ENCODE measurements around the gene MYOM3.

DNA sequence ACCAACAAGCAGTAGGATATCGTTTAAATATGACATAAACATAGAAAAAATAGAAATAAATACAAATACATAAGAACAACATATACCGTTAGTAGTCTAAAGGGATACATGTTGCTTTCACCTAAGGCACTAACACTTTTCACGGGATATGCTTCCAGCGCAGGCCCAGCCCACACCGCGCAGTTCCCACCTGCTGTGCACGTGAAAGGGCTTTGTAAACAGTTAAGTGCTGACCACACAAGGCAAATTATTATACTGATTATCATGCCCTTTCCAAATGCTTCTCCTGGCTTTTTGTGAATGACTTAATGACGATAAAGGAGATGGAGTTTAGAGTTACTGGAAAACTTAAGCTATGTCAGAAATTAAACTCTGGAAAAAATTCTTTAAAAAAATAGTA is 42.3 kb upstream of the MYOM3 start:
- TF ChIP-seq EP300 (IDR thresholded peaks at IDR 0.05; ENCODE audit: borderline replicate concordance): no peak
- TF ChIP-seq, protein P1, sequence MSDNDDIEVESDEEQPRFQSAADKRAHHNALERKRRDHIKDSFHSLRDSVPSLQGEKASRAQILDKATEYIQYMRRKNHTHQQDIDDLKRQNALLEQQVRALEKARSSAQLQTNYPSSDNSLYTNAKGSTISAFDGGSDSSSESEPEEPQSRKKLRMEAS (IDR thresholded peaks at IDR 0.05): no peak
- no peak for TF ChIP-seq RAD21 (IDR thresholded peaks at IDR 0.05; ENCODE audit: low read depth)
- no peak for TF ChIP-seq TEAD4 (IDR thresholded peaks at IDR 0.05)
- TF ChIP-seq, protein P2, sequence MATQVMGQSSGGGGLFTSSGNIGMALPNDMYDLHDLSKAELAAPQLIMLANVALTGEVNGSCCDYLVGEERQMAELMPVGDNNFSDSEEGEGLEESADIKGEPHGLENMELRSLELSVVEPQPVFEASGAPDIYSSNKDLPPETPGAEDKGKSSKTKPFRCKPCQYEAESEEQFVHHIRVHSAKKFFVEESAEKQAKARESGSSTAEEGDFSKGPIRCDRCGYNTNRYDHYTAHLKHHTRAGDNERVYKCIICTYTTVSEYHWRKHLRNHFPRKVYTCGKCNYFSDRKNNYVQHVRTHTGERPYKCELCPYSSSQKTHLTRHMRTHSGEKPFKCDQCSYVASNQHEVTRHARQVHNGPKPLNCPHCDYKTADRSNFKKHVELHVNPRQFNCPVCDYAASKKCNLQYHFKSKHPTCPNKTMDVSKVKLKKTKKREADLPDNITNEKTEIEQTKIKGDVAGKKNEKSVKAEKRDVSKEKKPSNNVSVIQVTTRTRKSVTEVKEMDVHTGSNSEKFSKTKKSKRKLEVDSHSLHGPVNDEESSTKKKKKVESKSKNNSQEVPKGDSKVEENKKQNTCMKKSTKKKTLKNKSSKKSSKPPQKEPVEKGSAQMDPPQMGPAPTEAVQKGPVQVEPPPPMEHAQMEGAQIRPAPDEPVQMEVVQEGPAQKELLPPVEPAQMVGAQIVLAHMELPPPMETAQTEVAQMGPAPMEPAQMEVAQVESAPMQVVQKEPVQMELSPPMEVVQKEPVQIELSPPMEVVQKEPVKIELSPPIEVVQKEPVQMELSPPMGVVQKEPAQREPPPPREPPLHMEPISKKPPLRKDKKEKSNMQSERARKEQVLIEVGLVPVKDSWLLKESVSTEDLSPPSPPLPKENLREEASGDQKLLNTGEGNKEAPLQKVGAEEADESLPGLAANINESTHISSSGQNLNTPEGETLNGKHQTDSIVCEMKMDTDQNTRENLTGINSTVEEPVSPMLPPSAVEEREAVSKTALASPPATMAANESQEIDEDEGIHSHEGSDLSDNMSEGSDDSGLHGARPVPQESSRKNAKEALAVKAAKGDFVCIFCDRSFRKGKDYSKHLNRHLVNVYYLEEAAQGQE (IDR thresholded peaks at IDR 0.05; ENCODE audit: low read depth): no peak
- TF ChIP-seq YY1 (IDR thresholded peaks at IDR 0.05; ENCODE audit: low read depth): no peak
- no peak for TF ChIP-seq CEBPB (IDR thresholded peaks at IDR 0.05)
- no peak for TF ChIP-seq TAF1 (IDR thresholded peaks at IDR 0.05; ENCODE audit: low read depth)
- TF ChIP-seq, protein P3, sequence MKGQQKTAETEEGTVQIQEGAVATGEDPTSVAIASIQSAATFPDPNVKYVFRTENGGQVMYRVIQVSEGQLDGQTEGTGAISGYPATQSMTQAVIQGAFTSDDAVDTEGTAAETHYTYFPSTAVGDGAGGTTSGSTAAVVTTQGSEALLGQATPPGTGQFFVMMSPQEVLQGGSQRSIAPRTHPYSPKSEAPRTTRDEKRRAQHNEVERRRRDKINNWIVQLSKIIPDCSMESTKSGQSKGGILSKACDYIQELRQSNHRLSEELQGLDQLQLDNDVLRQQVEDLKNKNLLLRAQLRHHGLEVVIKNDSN (IDR thresholded peaks at IDR 0.05): no peak
- TF ChIP-seq NFIC (IDR thresholded peaks at IDR 0.05): no peak
- no peak for TF ChIP-seq EGR1 (IDR thresholded peaks at IDR 0.05)
- no peak for TF ChIP-seq ZBTB7A (IDR thresholded peaks at IDR 0.05; ENCODE audit: low read depth)

All from Ishikawa (cell line).